ENCODE results near the gene MAPKAPK2. TPM values are rescaled to one million over a fixed set of nuclear protein-coding genes. Genes with fewer than 3 reads are reported as not detected.

The MAPKAPK2 gene
- total RNA-seq, 4 donors from 2014 or later, result 115 to 207 (median 140) TPM

DNA sequence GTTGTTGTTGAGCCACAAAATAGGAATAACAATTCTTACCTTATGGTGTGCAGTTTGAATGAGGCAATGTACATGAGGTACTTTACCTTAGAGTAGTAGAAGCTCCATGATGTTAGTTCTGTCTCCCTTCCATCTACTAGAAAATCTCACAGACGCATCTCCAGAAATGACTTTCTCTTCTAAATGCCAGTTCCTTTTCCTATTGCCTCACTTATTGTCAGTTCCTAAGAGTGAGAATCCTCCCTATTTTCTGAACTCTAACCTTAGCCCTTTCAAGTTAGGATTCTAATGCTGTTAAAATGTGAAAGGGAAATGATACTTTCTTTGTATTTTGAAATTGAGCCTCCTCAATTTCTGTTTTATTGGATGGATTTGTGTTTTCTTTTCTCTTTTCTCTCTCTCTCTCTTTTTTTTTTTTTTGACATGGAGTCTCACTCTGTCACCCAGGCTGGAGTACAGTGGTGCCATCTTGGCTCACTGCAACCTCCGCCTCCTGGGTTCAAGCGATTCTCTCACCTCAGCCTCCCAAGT, 18.6 kb upstream of the MAPKAPK2 start:
- intact Hi-C loops (cut with DNase I; ENCODE audit: low total_unique reads) (no loop called here), in situ Hi-C loops (cut with MboI; ENCODE audit: low sequenced_read_pairs in 4 of 4) (loop anchor here in 1 of 4 donors (25.0 kb wide), 1 partner anchor 146 kb away; no protein-coding TSS in a partner anchor)
- ATAC-seq, result no peak

DNA sequence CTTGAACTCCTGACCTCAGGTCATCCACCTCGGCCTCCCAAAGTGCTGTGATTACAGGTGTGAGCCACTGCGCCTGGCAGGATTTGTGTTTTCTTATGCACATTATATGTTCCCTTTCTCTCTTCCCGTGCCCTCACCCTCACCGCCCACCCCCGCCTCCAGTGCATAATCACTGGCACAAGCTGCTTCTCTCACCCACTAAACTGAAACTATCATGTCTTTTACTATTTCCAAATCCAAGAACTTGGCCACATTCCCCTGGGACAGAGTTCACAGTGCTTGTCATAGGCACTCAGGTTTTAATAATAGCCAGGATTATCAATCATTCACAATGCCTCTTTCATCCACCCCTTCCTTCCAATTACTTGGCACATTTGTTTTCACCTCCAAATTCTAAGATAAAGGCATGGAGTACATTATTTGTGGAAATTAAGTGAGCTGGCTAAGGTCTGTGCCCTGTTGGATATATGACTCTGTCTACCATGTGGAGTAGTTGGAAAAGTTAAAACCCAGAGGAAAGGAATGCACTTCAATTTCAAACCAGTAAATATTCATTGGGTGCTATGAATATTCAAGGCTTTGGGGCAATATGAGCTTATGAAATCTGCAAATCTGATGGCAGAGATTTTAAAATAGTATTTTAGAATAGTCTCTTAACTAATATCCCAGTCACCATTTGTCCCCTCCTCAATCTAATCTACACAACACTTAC, 17.6 kb upstream of the MAPKAPK2 start:
- TF ChIP-seq, protein P1, sequence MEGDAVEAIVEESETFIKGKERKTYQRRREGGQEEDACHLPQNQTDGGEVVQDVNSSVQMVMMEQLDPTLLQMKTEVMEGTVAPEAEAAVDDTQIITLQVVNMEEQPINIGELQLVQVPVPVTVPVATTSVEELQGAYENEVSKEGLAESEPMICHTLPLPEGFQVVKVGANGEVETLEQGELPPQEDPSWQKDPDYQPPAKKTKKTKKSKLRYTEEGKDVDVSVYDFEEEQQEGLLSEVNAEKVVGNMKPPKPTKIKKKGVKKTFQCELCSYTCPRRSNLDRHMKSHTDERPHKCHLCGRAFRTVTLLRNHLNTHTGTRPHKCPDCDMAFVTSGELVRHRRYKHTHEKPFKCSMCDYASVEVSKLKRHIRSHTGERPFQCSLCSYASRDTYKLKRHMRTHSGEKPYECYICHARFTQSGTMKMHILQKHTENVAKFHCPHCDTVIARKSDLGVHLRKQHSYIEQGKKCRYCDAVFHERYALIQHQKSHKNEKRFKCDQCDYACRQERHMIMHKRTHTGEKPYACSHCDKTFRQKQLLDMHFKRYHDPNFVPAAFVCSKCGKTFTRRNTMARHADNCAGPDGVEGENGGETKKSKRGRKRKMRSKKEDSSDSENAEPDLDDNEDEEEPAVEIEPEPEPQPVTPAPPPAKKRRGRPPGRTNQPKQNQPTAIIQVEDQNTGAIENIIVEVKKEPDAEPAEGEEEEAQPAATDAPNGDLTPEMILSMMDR (IDR thresholded peaks at IDR 0.05 in 4 of 5, conservative IDR thresholded peaks at IDR 0.05 in 1 of 5), result no peak
- TF ChIP-seq POLR2A (IDR thresholded peaks at IDR 0.05), result no peak
- no peak for ATAC-seq
- no peak for DNase-seq
- Histone ChIP-seq H3K27me3 (no peaks in the 10 kb centered on the region), H3K4me1 (peaks cover 25 to 37% of the 10 kb centered on the region in 2 donors), H3K4me3 (no peak overlapping the region), H3K27ac (no peak overlapping the region), H3K36me3 (no peaks in the 10 kb centered on the region), H3K9me3 (no peaks in the 10 kb centered on the region)
- in situ Hi-C loops (cut with MboI; ENCODE audit: low sequenced_read_pairs in 4 of 4) (loop anchor here in 1 of 4 donors (25.0 kb wide), 1 partner anchor 145 kb away; no protein-coding TSS in a partner anchor), intact Hi-C loops (cut with DNase I; ENCODE audit: low total_unique reads) (no loop called here)

More for the DNA sequence above, 18.6 kb upstream of the MAPKAPK2 start:
- Histone ChIP-seq H3K4me3 (no peak overlapping the region), H3K27me3 (no peaks in the 10 kb centered on the region), H3K27ac (no peak overlapping the region), H3K4me1 (peaks cover 25 to 40% of the 10 kb centered on the region in 2 donors), H3K36me3 (no peaks in the 10 kb centered on the region), H3K9me3 (no peaks in the 10 kb centered on the region)
- no peak for DNase-seq
- no peak for TF ChIP-seq POLR2A (IDR thresholded peaks at IDR 0.05)
- TF ChIP-seq, protein P1 (IDR thresholded peaks at IDR 0.05 in 4 of 5, conservative IDR thresholded peaks at IDR 0.05 in 1 of 5), result no peak

DNA sequence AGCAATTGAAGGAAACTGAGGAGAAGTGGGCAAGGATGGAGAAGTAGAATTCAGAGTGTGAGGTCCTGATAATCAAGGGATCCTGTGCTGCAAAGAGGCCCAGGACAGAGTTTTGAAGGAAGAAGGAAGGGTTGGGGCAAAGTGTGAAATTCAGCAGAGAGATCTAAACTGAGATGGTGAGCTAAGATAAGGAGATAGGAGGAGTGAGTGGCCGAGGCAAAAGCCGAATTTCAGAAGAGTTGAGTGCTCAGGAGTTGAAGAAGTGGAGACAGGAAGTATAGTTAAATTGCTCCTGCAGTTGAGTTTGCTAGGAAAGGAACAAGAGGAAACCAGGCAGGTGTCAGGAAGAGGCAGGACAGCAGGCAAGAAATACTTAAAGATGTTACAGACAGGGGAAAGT, 16.4 kb upstream of the MAPKAPK2 start:
- H3K36me3 ChIP-seq, result no peaks in the 10 kb centered on the region
- ATAC-seq, result no peak
- no peak overlapping the region for H3K4me3 ChIP-seq
- in situ Hi-C loops (cut with MboI; ENCODE audit: low sequenced_read_pairs in 4 of 4), result loop anchor here in 1 of 4 donors (25.0 kb wide), 1 partner anchor 144 kb away; no protein-coding TSS in a partner anchor
- no peaks in the 10 kb centered on the region for H3K9me3 ChIP-seq
- intact Hi-C loops (cut with DNase I; ENCODE audit: low total_unique reads), result no loop called here
- H3K27me3 ChIP-seq, result no peaks in the 10 kb centered on the region
- TF ChIP-seq, protein P1 (IDR thresholded peaks at IDR 0.05 in 4 of 5, conservative IDR thresholded peaks at IDR 0.05 in 1 of 5), result no peak
- TF ChIP-seq POLR2A (IDR thresholded peaks at IDR 0.05), result no peak
- H3K27ac ChIP-seq, result no peak overlapping the region
- no peak for DNase-seq
- peaks cover 22 to 35% of the 10 kb centered on the region in 2 donors for H3K4me1 ChIP-seq

DNA sequence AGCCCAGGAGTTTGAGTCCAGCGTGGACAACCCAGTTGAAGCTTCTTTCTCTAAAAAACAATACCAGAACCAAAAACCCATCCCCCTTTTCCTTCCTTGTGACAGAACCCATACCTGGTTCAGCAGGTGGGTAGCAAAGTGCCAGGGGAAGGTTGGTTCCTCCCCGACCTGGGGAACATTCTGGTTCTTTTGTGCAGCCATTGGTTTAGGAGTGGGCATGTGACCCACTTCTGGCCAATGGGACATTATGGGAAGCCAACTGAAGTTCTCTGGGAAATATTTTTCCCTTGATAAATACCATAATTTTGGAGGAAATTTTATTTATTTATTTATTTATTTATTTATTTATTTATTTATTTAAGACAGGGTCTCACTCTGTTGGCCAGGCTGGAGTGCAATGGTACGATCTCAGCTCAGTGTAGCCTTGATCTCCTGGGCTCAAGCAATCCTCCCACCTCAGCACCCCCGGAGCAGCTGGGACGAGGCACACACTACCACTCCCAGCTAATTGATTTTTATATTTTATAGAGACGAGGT, 15.8 kb upstream of the MAPKAPK2 start:
- no peaks in the 10 kb centered on the region for H3K36me3 ChIP-seq
- TF ChIP-seq, protein P1 (IDR thresholded peaks at IDR 0.05 in 4 of 5, conservative IDR thresholded peaks at IDR 0.05 in 1 of 5), result no peak
- no peak for TF ChIP-seq POLR2A (IDR thresholded peaks at IDR 0.05)

More for the DNA sequence above, 15.8 kb upstream of the MAPKAPK2 start:
- Histone ChIP-seq H3K4me3 (no peak overlapping the region), H3K9me3 (no peaks in the 10 kb centered on the region), H3K4me1 (peaks cover 16 to 34% of the 10 kb centered on the region in 2 donors), H3K27me3 (no peaks in the 10 kb centered on the region), H3K27ac (no peak overlapping the region)
- DNase-seq (no peak), ATAC-seq (no peak)
- intact Hi-C loops (cut with DNase I; ENCODE audit: low total_unique reads) (no loop called here), in situ Hi-C loops (cut with MboI; ENCODE audit: low sequenced_read_pairs in 4 of 4) (loop anchor here in 1 of 4 donors (25.0 kb wide), 1 partner anchor 143 kb away; no protein-coding TSS in a partner anchor)
